Effector memory CD4-positive, alpha-beta T cell (primary cell): Measurements from ENCODE around the gene ADAM10.

ENCODE experiments used
- DNase-seq, 3 donors: peaks; one replicate each; pipeline ENCODE4 v3.0.0-alpha.2; 2020
- H3K27ac ChIP-seq: 2 replicates; pipeline ENCODE4 v1.7.0; 2013; ENCODE audit warnings: mild to moderate bottlenecking, low read length, moderate library complexity; ENCODE audit not compliant: insufficient read depth, poor library complexity, severe bottlenecking
- H3K27me3 ChIP-seq: replicated peaks from 2 replicates; pipeline ENCODE4 v1.7.0; 2013; ENCODE audit warnings: mild to moderate bottlenecking, low read length; ENCODE audit not compliant: insufficient read depth, control insufficient read depth, poor library complexity, severe bottlenecking
- H3K36me3 ChIP-seq: 2 replicates; pipeline ENCODE4 v1.7.0; 2013; ENCODE audit warnings: mild to moderate bottlenecking, low read length, moderate library complexity; ENCODE audit not compliant: control insufficient read depth, insufficient read depth
- H3K4me1 ChIP-seq: 2 replicates; pipeline ENCODE4 v1.7.0; 2013; ENCODE audit warnings: low read length, mild to moderate bottlenecking; ENCODE audit not compliant: control insufficient read depth, insufficient read depth, poor library complexity, severe bottlenecking
- H3K4me3 ChIP-seq: 2 replicates; pipeline ENCODE4 v1.7.0; 2013; ENCODE audit warnings: low read length, low read depth, mild to moderate bottlenecking; ENCODE audit not compliant: insufficient read depth, poor library complexity, severe bottlenecking
- H3K9me3 ChIP-seq: 2 replicates; pipeline ENCODE4 v1.7.0; 2013; ENCODE audit warnings: mild to moderate bottlenecking, low read length, moderate library complexity; ENCODE audit not compliant: control insufficient read depth

Gene ADAM10

GRCh38 chr15:58575045-58575786, 174.3 kb downstream of the ADAM10 start:
- no peaks in the 10 kb centered on the region for H3K36me3 ChIP-seq
- no peak overlapping the region for H3K27ac ChIP-seq
- H3K4me1 ChIP-seq, result no peaks in the 10 kb centered on the region
- H3K27me3 ChIP-seq, result no peaks in the 10 kb centered on the region
- no peak for DNase-seq
- H3K4me3 ChIP-seq, result no peak overlapping the region
- H3K9me3 ChIP-seq, result no peaks in the 10 kb centered on the region

- no peak for DNase-seq
- Histone ChIP-seq H3K4me3 (no peak overlapping the region), H3K27ac (no peak overlapping the region), H3K4me1 (no peaks in the 10 kb centered on the region), H3K36me3 (no peaks in the 10 kb centered on the region), H3K9me3 (no peaks in the 10 kb centered on the region), H3K27me3 (no peaks in the 10 kb centered on the region)
These were observed 174.9 kb downstream of the ADAM10 start for GRCh38 chr15:58574631-58575030.

GRCh38 chr15:58573270-58573669, 176.2 kb downstream of the ADAM10 start:
- Histone ChIP-seq H3K9me3 (no peaks in the 10 kb centered on the region), H3K27ac (no peak overlapping the region), H3K4me3 (no peak overlapping the region), H3K36me3 (no peaks in the 10 kb centered on the region), H3K4me1 (no peaks in the 10 kb centered on the region), H3K27me3 (no peaks in the 10 kb centered on the region)
- DNase-seq, result no peak

- Histone ChIP-seq H3K9me3 (no peaks in the 10 kb centered on the region), H3K4me1 (no peaks in the 10 kb centered on the region), H3K4me3 (no peak overlapping the region), H3K27me3 (no peaks in the 10 kb centered on the region), H3K27ac (no peak overlapping the region), H3K36me3 (no peaks in the 10 kb centered on the region)
- DNase-seq, result no peak
These were observed 177.0 kb downstream of the ADAM10 start for GRCh38 chr15:58572521-58572920.

- Histone ChIP-seq H3K27ac (no peak overlapping the region), H3K4me1 (no peaks in the 10 kb centered on the region), H3K9me3 (no peaks in the 10 kb centered on the region), H3K4me3 (no peak overlapping the region), H3K36me3 (no peaks in the 10 kb centered on the region), H3K27me3 (no peaks in the 10 kb centered on the region)
- DNase-seq, result no peak
These were observed 178.0 kb downstream of the ADAM10 start for GRCh38 chr15:58571491-58571890.

- Histone ChIP-seq H3K36me3 (no peaks in the 10 kb centered on the region), H3K27me3 (no peaks in the 10 kb centered on the region), H3K27ac (no peak overlapping the region), H3K4me3 (no peak overlapping the region), H3K4me1 (no peaks in the 10 kb centered on the region), H3K9me3 (no peaks in the 10 kb centered on the region)
- DNase-seq, result no peak
These were observed 180.1 kb downstream of the ADAM10 start for GRCh38 chr15:58569455-58569854.

GRCh38 chr15:58568157-58568571, 181.3 kb downstream of the ADAM10 start:
- no peaks in the 10 kb centered on the region for H3K9me3 ChIP-seq
- H3K4me1 ChIP-seq, result no peaks in the 10 kb centered on the region
- no peak overlapping the region for H3K27ac ChIP-seq
- no peaks in the 10 kb centered on the region for H3K27me3 ChIP-seq
- H3K36me3 ChIP-seq, result no peaks in the 10 kb centered on the region
- DNase-seq, result no peak
- no peak overlapping the region for H3K4me3 ChIP-seq

GRCh38 chr15:58566029-58566428, 183.5 kb downstream of the ADAM10 start:
- Histone ChIP-seq H3K27ac (no peak overlapping the region), H3K4me1 (no peaks in the 10 kb centered on the region), H3K27me3 (no peaks in the 10 kb centered on the region), H3K4me3 (no peak overlapping the region), H3K9me3 (no peaks in the 10 kb centered on the region), H3K36me3 (no peaks in the 10 kb centered on the region)
- no peak for DNase-seq

GRCh38 chr15:58565619-58566018, 183.9 kb downstream of the ADAM10 start:
- no peak for DNase-seq
- no peaks in the 10 kb centered on the region for H3K4me1 ChIP-seq
- no peaks in the 10 kb centered on the region for H3K27me3 ChIP-seq
- H3K36me3 ChIP-seq, result no peaks in the 10 kb centered on the region
- no peak overlapping the region for H3K4me3 ChIP-seq
- H3K9me3 ChIP-seq, result no peaks in the 10 kb centered on the region
- no peak overlapping the region for H3K27ac ChIP-seq

- no peaks in the 10 kb centered on the region for H3K4me1 ChIP-seq
- no peak for DNase-seq
- H3K4me3 ChIP-seq, result no peak overlapping the region
- H3K27ac ChIP-seq, result no peak overlapping the region
- H3K9me3 ChIP-seq, result no peaks in the 10 kb centered on the region
- no peaks in the 10 kb centered on the region for H3K27me3 ChIP-seq
- no peaks in the 10 kb centered on the region for H3K36me3 ChIP-seq
These were observed 184.5 kb downstream of the ADAM10 start for GRCh38 chr15:58564981-58565380.
